ENCODE measurements around the gene PSMC2. TPM values are rescaled to one million over a fixed set of nuclear protein-coding genes. Genes with fewer than 3 reads are reported as not detected.

The PSMC2 gene
- total RNA-seq, 1 donor from 2014 or later = 111 TPM

- Mint-ChIP-seq H3K36me3 (ENCODE audit: unreplicated experiment) (no peaks in the 10 kb centered on the region), H3K4me1 (ENCODE audit: low read depth, unreplicated experiment) (no peaks in the 10 kb centered on the region), H3K27ac (ENCODE audit: unreplicated experiment) (no peak overlapping the region), H3K4me3 (ENCODE audit: unreplicated experiment) (no peak overlapping the region), H3K27me3 (ENCODE audit: unreplicated experiment) (no peaks in the 10 kb centered on the region), H3K9me3 (ENCODE audit: unreplicated experiment) (no peaks in the 10 kb centered on the region)
- DNase-seq = no peak
- TF ChIP-seq CTCF (IDR thresholded peaks at IDR 0.05; ENCODE audit: partially characterized antibody, unreplicated experiment) = no peak
These were observed 43.7 kb downstream of the PSMC2 start for GRCh38 chr7:103391150-103391549.

- H3K27me3 Mint-ChIP-seq (ENCODE audit: unreplicated experiment) = no peaks in the 10 kb centered on the region
- H3K9me3 Mint-ChIP-seq (ENCODE audit: unreplicated experiment) = no peaks in the 10 kb centered on the region
- no peak overlapping the region for H3K27ac Mint-ChIP-seq (ENCODE audit: unreplicated experiment)
- H3K4me3 Mint-ChIP-seq (ENCODE audit: unreplicated experiment) = no peak overlapping the region
- TF ChIP-seq CTCF (IDR thresholded peaks at IDR 0.05; ENCODE audit: partially characterized antibody, unreplicated experiment) = no peak
- DNase-seq = no peak
- H3K4me1 Mint-ChIP-seq (ENCODE audit: low read depth, unreplicated experiment) = no peaks in the 10 kb centered on the region
- H3K36me3 Mint-ChIP-seq (ENCODE audit: unreplicated experiment) = no peaks in the 10 kb centered on the region
These were observed 44.5 kb downstream of the PSMC2 start for GRCh38 chr7:103391976-103392375.

- no peak for TF ChIP-seq CTCF (IDR thresholded peaks at IDR 0.05; ENCODE audit: partially characterized antibody, unreplicated experiment)
- H3K27me3 Mint-ChIP-seq (ENCODE audit: unreplicated experiment) = no peaks in the 10 kb centered on the region
These were observed 47.1 kb downstream of the PSMC2 start for GRCh38 chr7:103394566-103394965.

GRCh38 chr7:103395071-103395470, 47.6 kb downstream of the PSMC2 start:
- Mint-ChIP-seq H3K36me3 (ENCODE audit: unreplicated experiment) (no peaks in the 10 kb centered on the region), H3K27ac (ENCODE audit: unreplicated experiment) (no peak overlapping the region), H3K4me3 (ENCODE audit: unreplicated experiment) (no peak overlapping the region), H3K4me1 (ENCODE audit: low read depth, unreplicated experiment) (no peaks in the 10 kb centered on the region), H3K9me3 (ENCODE audit: unreplicated experiment) (peaks cover under 1% of the 10 kb centered on the region), H3K27me3 (ENCODE audit: unreplicated experiment) (no peaks in the 10 kb centered on the region)
- no peak for DNase-seq
- TF ChIP-seq CTCF (IDR thresholded peaks at IDR 0.05; ENCODE audit: partially characterized antibody, unreplicated experiment) = no peak

More at GRCh38 chr7:103394566-103394965, 47.1 kb downstream of the PSMC2 start:
- H3K4me3 Mint-ChIP-seq (ENCODE audit: unreplicated experiment) = no peak overlapping the region
- no peak for DNase-seq
- no peaks in the 10 kb centered on the region for H3K9me3 Mint-ChIP-seq (ENCODE audit: unreplicated experiment)
- H3K36me3 Mint-ChIP-seq (ENCODE audit: unreplicated experiment) = no peaks in the 10 kb centered on the region
- no peaks in the 10 kb centered on the region for H3K4me1 Mint-ChIP-seq (ENCODE audit: low read depth, unreplicated experiment)
- no peak overlapping the region for H3K27ac Mint-ChIP-seq (ENCODE audit: unreplicated experiment)

GRCh38 chr7:103396471-103396870, 49.0 kb downstream of the PSMC2 start:
- H3K36me3 Mint-ChIP-seq (ENCODE audit: unreplicated experiment) = no peaks in the 10 kb centered on the region
- H3K4me3 Mint-ChIP-seq (ENCODE audit: unreplicated experiment) = no peak overlapping the region
- H3K9me3 Mint-ChIP-seq (ENCODE audit: unreplicated experiment) = peaks cover 1% of the 10 kb centered on the region
- H3K27me3 Mint-ChIP-seq (ENCODE audit: unreplicated experiment) = no peaks in the 10 kb centered on the region
- no peaks in the 10 kb centered on the region for H3K4me1 Mint-ChIP-seq (ENCODE audit: low read depth, unreplicated experiment)
- no peak overlapping the region for H3K27ac Mint-ChIP-seq (ENCODE audit: unreplicated experiment)
- no peak for TF ChIP-seq CTCF (IDR thresholded peaks at IDR 0.05; ENCODE audit: partially characterized antibody, unreplicated experiment)
- no peak for DNase-seq
